Measurements from ENCODE around the gene CELF5.

The CELF5 gene

GRCh38 chr19:3224346-3225168 lies at the start of gene CELF5:
Gene CELF5, plus strand, starts transcription at chr19:3224661. Its CDS starts 79 bp downstream, at chr19:3224740.
- peak; percentile 42 for DNase-seq (ENCODE audit: low spot score)

GRCh38 chr19:3175781-3176714 lies 48.4 kb upstream of the CELF5 start:
- DNase-seq (ENCODE audit: low spot score): no peak

- no peak for DNase-seq (ENCODE audit: low spot score)
Observed at GRCh38 chr19:3176715-3177501, 47.6 kb upstream of the CELF5 start.

- DNase-seq (ENCODE audit: low spot score): no peak
Observed at GRCh38 chr19:3178377-3178972, 46.0 kb upstream of the CELF5 start, which contains the start of gene S1PR4. Gene S1PR4, plus strand, starts transcription at chr19:3178769. Its CDS starts 24 bp downstream, at chr19:3178793.

GRCh38 chr19:3178973-3179738 lies 45.3 kb upstream of the CELF5 start:
- no peak for DNase-seq (ENCODE audit: low spot score)

GRCh38 chr19:3179739-3180293 lies 44.6 kb upstream of the CELF5 start:
- no peak for DNase-seq (ENCODE audit: low spot score)

GRCh38 chr19:3183721-3184641 lies 40.5 kb upstream of the CELF5 start:
- DNase-seq (ENCODE audit: low spot score): no peak

GRCh38 chr19:3184847-3185460 lies 39.5 kb upstream of the CELF5 start:
- DNase-seq (ENCODE audit: low spot score): no peak

- DNase-seq (ENCODE audit: low spot score): peak; percentile 98
Observed at GRCh38 chr19:3185461-3186159, 38.9 kb upstream of the CELF5 start, which contains the start of gene NCLN. Gene NCLN, plus strand, starts transcription at chr19:3185930. Its CDS starts 101 bp downstream, at chr19:3186031.

- DNase-seq (ENCODE audit: low spot score): no peak
Observed at GRCh38 chr19:3186160-3186688, 38.2 kb upstream of the CELF5 start.

- no peak for DNase-seq (ENCODE audit: low spot score)
Observed at GRCh38 chr19:3186891-3187661, 37.4 kb upstream of the CELF5 start.

GRCh38 chr19:3187662-3188511 lies 36.6 kb upstream of the CELF5 start:
- DNase-seq (ENCODE audit: low spot score): no peak

GRCh38 chr19:3188627-3189596 lies 35.5 kb upstream of the CELF5 start:
- DNase-seq (ENCODE audit: low spot score): no peak

GRCh38 chr19:3189702-3190469 lies 34.6 kb upstream of the CELF5 start:
- DNase-seq (ENCODE audit: low spot score): no peak

Measured in Ammon's horn (tissue), 1 donor.